ENCODE measurements around the gene C1orf115.
"Not testable (repeated sequence)": the region's sequence is repeated elsewhere in the genome, so short reads cannot be mapped to it uniquely, and the experiment has no call there.

Gene C1orf115

GRCh38 chr1:220694866-220695382, 4.8 kb downstream of the C1orf115 start:
- no peak for DNase-seq (ENCODE audit: low spot score)

GRCh38 chr1:220695426-220695825, 5.3 kb downstream of the C1orf115 start:
- DNase-seq (ENCODE audit: low spot score), result no peak

- no peak for DNase-seq (ENCODE audit: low spot score)
Observed at GRCh38 chr1:220696226-220696862, 6.2 kb downstream of the C1orf115 start.

GRCh38 chr1:220696863-220697231, 6.7 kb downstream of the C1orf115 start:
- peak; percentile 47 for DNase-seq (ENCODE audit: low spot score)

- no peak for DNase-seq (ENCODE audit: low spot score)
Observed at GRCh38 chr1:220697326-220697725, 7.2 kb downstream of the C1orf115 start.

GRCh38 chr1:220698607-220699016, 8.4 kb downstream of the C1orf115 start:
- DNase-seq (ENCODE audit: low spot score), result no peak

GRCh38 chr1:220699044-220699443, 8.9 kb downstream of the C1orf115 start:
- DNase-seq (ENCODE audit: low spot score), result no peak

- DNase-seq (ENCODE audit: low spot score), result peak; percentile 32
Observed at GRCh38 chr1:220700556-220701179, 10.5 kb downstream of the C1orf115 start.

- no peak for DNase-seq (ENCODE audit: low spot score)
Observed at GRCh38 chr1:220701974-220702373, 11.8 kb downstream of the C1orf115 start.

GRCh38 chr1:220702733-220703270, 12.6 kb downstream of the C1orf115 start:
- DNase-seq (ENCODE audit: low spot score), result no peak

GRCh38 chr1:220703305-220703704, 13.1 kb downstream of the C1orf115 start:
- no peak for DNase-seq (ENCODE audit: low spot score)

- DNase-seq (ENCODE audit: low spot score), result no peak
Observed at GRCh38 chr1:220705782-220706181, 15.6 kb downstream of the C1orf115 start.

- DNase-seq (ENCODE audit: low spot score), result no peak
Observed at GRCh38 chr1:220706480-220706879, 16.3 kb downstream of the C1orf115 start.

- no peak for DNase-seq (ENCODE audit: low spot score)
Observed at GRCh38 chr1:220707160-220707559, 17.0 kb downstream of the C1orf115 start.

GRCh38 chr1:220708244-220708643, 18.1 kb downstream of the C1orf115 start:
- DNase-seq (ENCODE audit: low spot score), result no peak

GRCh38 chr1:220708936-220709801, 19.0 kb downstream of the C1orf115 start:
- no peak for DNase-seq (ENCODE audit: low spot score)

- no peak for DNase-seq (ENCODE audit: low spot score)
Observed at GRCh38 chr1:220710333-220710732, 20.2 kb downstream of the C1orf115 start.

- DNase-seq (ENCODE audit: low spot score), result no peak
Observed at GRCh38 chr1:220711056-220711809, 21.1 kb downstream of the C1orf115 start.

- DNase-seq (ENCODE audit: low spot score), result not testable (repeated sequence)
Observed at GRCh38 chr1:220715986-220716385, 25.8 kb downstream of the C1orf115 start.

GRCh38 chr1:220717800-220718640, 27.9 kb downstream of the C1orf115 start:
- DNase-seq (ENCODE audit: low spot score), result no peak

GRCh38 chr1:220721266-220721665, 31.1 kb downstream of the C1orf115 start:
- DNase-seq (ENCODE audit: low spot score), result not testable (repeated sequence)
